H1 (cell line): ENCODE data around the gene KLRC3. TPM values are rescaled to one million over a fixed set of nuclear protein-coding genes. Genes with fewer than 3 reads are reported as not detected.

Experiments used
- TAF1 ChIP-seq: IDR thresholded peaks from 2 replicates; pipeline ENCODE4 v1.6.1; 2011; ENCODE audit warnings: mild to moderate bottlenecking, low read depth, low read length
- polyA plus RNA-seq, 7 experiments: library from polyadenylated mRNA; depleted of rRNA in 3 of 7; stranded (reverse) in 5 of 7; unstranded in 2 of 7; fragments of >200 nt in 5 of 7; fragments of 200-250 nt in 2 of 7; gene quantifications; 1 replicate in 5 of 7; 2 replicates in 1 of 7; 4 replicates in 1 of 7; pipeline versions ENCODE4 v1.2.1 to v1.2.3, GENCODE V29; 2011 to 2013; ENCODE audit warnings: missing spikeins in 2 of 7, mixed read lengths in 2 of 7
- total RNA-seq: library from RNA; stranded (reverse); fragmentation: NEBNext Ultra II Directional; extraction: Animal tissue kit (Norgen Biotek cat#: 25700); gene quantifications from 2 replicates; pipeline ENCODE4 v1.2.1, GENCODE V29; 2021

KLRC3 gene
- total and polyA plus RNA-seq, 2 of the 8 experiments (the other 6 are each of a cell fraction or from before 2014, with no cell fraction given) = not detected

DNA sequence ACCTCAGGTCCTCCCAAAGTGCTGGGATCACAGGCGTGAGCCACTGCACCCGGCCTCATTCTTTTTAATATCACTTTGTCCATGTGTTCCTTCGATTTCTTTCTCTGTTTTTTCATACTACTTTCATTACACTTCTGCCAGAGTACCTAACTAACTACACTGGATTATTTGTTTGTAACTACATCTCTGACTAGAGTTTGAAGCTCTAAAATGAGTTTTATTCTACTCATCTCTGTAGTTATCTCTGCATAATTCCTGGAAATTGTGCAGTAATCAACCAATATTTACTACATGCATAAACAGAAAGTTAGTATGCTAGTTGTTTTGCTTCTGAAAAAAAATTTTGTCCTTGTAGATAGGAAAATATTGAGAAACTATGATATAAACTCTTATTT is 45.8 kb downstream of the KLRC3 start (continued):
- TF ChIP-seq TAF1 = no peak
